A549 (cell line): ENCODE data around the gene MARCHF7. TPM values are rescaled to one million over a fixed set of nuclear protein-coding genes. Genes with fewer than 3 reads are reported as not detected.

Experiments used
- ATAC-seq, 2 experiments: fragments of 200-7000 bp in 1 of 2; fragments of >200 bp in 1 of 2; cut with Nextera tagmentation in 1 of 2; cut with Tn5 transposase in 1 of 2; 3 replicates each; pipeline versions ENCODE4 v1.8.0 to v1.9.1; 2018 to 2020; ENCODE audit warnings: mild to moderate bottlenecking in 1 of 2, moderate library complexity in 1 of 2
- CTCF ChIA-PET: fragments of 300-600 bp; sonication (Branson Sonifier 250); formaldehyde crosslinking; extraction: SDS; loops from one replicate; lab custom pipeline; 2021; ENCODE audit warnings: antibody characterized with exemption, inconsistent platforms; lab: Yijun Ruan, JAX
- POLR2A ChIA-PET: fragments of 350-600 bp; formaldehyde crosslinking; extraction: SDS; loops from one replicate; lab custom pipeline; 2021; ENCODE audit warnings: antibody characterized with exemption, inconsistent platforms; lab: Yijun Ruan, JAX
- DNase-seq, 2 experiments: peaks; one replicate each; pipeline versions ENCODE4 v3.0.0 to v3.0.0-alpha.2; 2011 to 2016; ENCODE audit warnings: low read depth in 1 of 2, low spot score in 1 of 2
- FAIRE-seq: peaks from 2 replicates; lab custom pipeline; 2011; peaks lifted over from hg19 to GRCh38; lab: Jason Lieb, UNC
- H3K27ac ChIP-seq, 2 experiments: fragments of >200 bp; sonication (Bioruptor Twin); formaldehyde crosslinking; 3 replicates each; pipeline ENCODE4 v1.5.1; 2016 to 2017
- H3K4me1 ChIP-seq: fragments of >200 bp; sonication (Bioruptor Twin); formaldehyde crosslinking; 3 replicates; pipeline ENCODE4 v1.6.1; 2016
- H3K4me2 ChIP-seq: fragments of >200 bp; sonication (Bioruptor Twin); formaldehyde crosslinking; 3 replicates; pipeline ENCODE4 v1.6.1; 2016
- H3K4me3 ChIP-seq: fragments of >200 bp; sonication (Bioruptor Twin); formaldehyde crosslinking; 3 replicates; pipeline ENCODE4 v1.5.1; 2016
- H3K9me3 ChIP-seq: fragments of >200 bp; sonication (Bioruptor Twin); formaldehyde crosslinking; 3 replicates; pipeline ENCODE4 v1.6.1; 2016
- ATOH8 ChIP-seq: fragments of 250-450 bp; sonication (Bioruptor Pico); IDR thresholded peaks from 2 replicates; pipeline ENCODE4 v1.5.0; 2020; ENCODE audit warnings: low read depth, mild to moderate bottlenecking, moderate library complexity
- CBX8 ChIP-seq: fragments of 200-600 bp; sonication (generic); IDR thresholded peaks from 2 replicates; pipeline ENCODE4 v1.6.1; 2016
- EHMT2 ChIP-seq: fragments of 200-600 bp; sonication (generic); IDR thresholded peaks from 2 replicates; pipeline ENCODE4 v1.6.1; 2016; ENCODE audit warnings: antibody characterized with exemption, low read depth, mild to moderate bottlenecking, moderate library complexity
- ELK1 ChIP-seq: fragments of 150-350 bp; IDR thresholded peaks from 2 replicates; pipeline ENCODE4 v1.6.1; 2014; ENCODE audit warnings: low read depth, mild to moderate bottlenecking, low read length
- FOSB ChIP-seq: fragments of 250-450 bp; sonication (Bioruptor Pico); IDR thresholded peaks from 2 replicates; pipeline ENCODE4 v1.5.0; 2020; ENCODE audit warnings: mild to moderate bottlenecking, moderate library complexity
- FOSL2 ChIP-seq, 2 experiments: fragments of 450-650 bp in 1 of 2; fragments of >200 bp in 1 of 2; sonication (Bioruptor Twin) in 1 of 2; formaldehyde crosslinking; IDR thresholded peaks; 2 replicates each; pipeline versions ENCODE4 v1.5.0 to v1.6.1; 2016 to 2020; ENCODE audit warnings: mild to moderate bottlenecking in 1 of 2, moderate library complexity in 1 of 2
- FOXS1 ChIP-seq: fragments of 250-450 bp; sonication (Bioruptor Pico); IDR thresholded peaks from 2 replicates; pipeline ENCODE4 v1.5.0; 2020; ENCODE audit warnings: mild to moderate bottlenecking, moderate library complexity
- GATA3 ChIP-seq: IDR thresholded peaks from 2 replicates; pipeline ENCODE4 v1.6.1; 2012; ENCODE audit warnings: borderline replicate concordance
- HES2 ChIP-seq: fragments of >200 bp; sonication (Bioruptor Twin); formaldehyde crosslinking; IDR thresholded peaks from 2 replicates; pipeline ENCODE4 v1.6.1; 2016
- HEYL ChIP-seq: fragments of 250-450 bp; sonication (Bioruptor Pico); IDR thresholded peaks from 2 replicates; pipeline ENCODE4 v1.8.0; 2021; ENCODE audit warnings: mild to moderate bottlenecking, moderate library complexity
- HOXB13 ChIP-seq: fragments of 250-450 bp; sonication (Bioruptor Pico); IDR thresholded peaks from 2 replicates; pipeline ENCODE4 v1.5.0; 2020; ENCODE audit warnings: low read depth, mild to moderate bottlenecking, moderate library complexity
- HOXB5 ChIP-seq: fragments of 250-450 bp; sonication (Bioruptor Pico); IDR thresholded peaks from 2 replicates; pipeline ENCODE4 v1.5.0; 2020; ENCODE audit warnings: mild to moderate bottlenecking, moderate library complexity
- JUNB ChIP-seq: fragments of >200 bp; sonication (Bioruptor Twin); formaldehyde crosslinking; IDR thresholded peaks from 2 replicates; pipeline ENCODE4 v1.6.1; 2016
- KDM5A ChIP-seq: fragments of 200-600 bp; sonication (generic); IDR thresholded peaks from 2 replicates; pipeline ENCODE4 v1.6.1; 2016; ENCODE audit warnings: antibody characterized with exemption, mild to moderate bottlenecking
- MAFK ChIP-seq: fragments of 450-650 bp; IDR thresholded peaks from 2 replicates; pipeline ENCODE4 v1.6.1; 2014; ENCODE audit not compliant: partially characterized antibody
- NFE2L2 ChIP-seq: fragments of 150-350 bp; conservative IDR thresholded peaks from 2 replicates; pipeline ENCODE4 v1.6.1; 2014; ENCODE audit warnings: low read length
- NPAS2 ChIP-seq: fragments of 250-450 bp; sonication (Bioruptor Pico); IDR thresholded peaks from 2 replicates; pipeline ENCODE4 v1.8.0; 2022; ENCODE audit warnings: mild to moderate bottlenecking, moderate library complexity, borderline replicate concordance
- NR3C1 ChIP-seq: fragments of >200 bp; sonication (Bioruptor Twin); formaldehyde crosslinking; IDR thresholded peaks from 3 replicates; pipeline ENCODE4 v1.6.1; 2017
- POLR2AphosphoS2 ChIP-seq: conservative IDR thresholded peaks from 2 replicates; pipeline ENCODE4 v1.6.1; 2012; ENCODE audit warnings: low read length, improper control_type of control experiment, inconsistent platforms
- RCOR1 ChIP-seq: fragments of 150-350 bp; IDR thresholded peaks from 2 replicates; pipeline ENCODE4 v1.6.1; 2014; ENCODE audit warnings: antibody characterized with exemption, low read length, low read depth
- RFX5 ChIP-seq: fragments of 450-650 bp; IDR thresholded peaks from 2 replicates; pipeline ENCODE4 v1.7.1; 2014; ENCODE audit warnings: antibody characterized with exemption, mild to moderate bottlenecking, moderate library complexity
- RNF2 ChIP-seq: fragments of 200-600 bp; sonication (generic); IDR thresholded peaks from 2 replicates; pipeline ENCODE4 v1.6.1; 2016; ENCODE audit warnings: low read depth, mild to moderate bottlenecking, antibody characterized with exemption, moderate library complexity, borderline replicate concordance
- SMC3 ChIP-seq: fragments of >200 bp; sonication (Bioruptor Twin); formaldehyde crosslinking; IDR thresholded peaks from 3 replicates; pipeline ENCODE4 v1.6.1; 2018; ENCODE audit warnings: inconsistent platforms
- TP53 ChIP-seq: fragments of 250-450 bp; sonication (Bioruptor Pico); IDR thresholded peaks from 2 replicates; pipeline ENCODE4 v1.5.0; 2021; ENCODE audit warnings: mild to moderate bottlenecking, moderate library complexity
- ZSCAN20 ChIP-seq: fragments of 250-450 bp; sonication (Bioruptor Pico); IDR thresholded peaks from 2 replicates; pipeline ENCODE4 v1.8.0; 2022; ENCODE audit warnings: mild to moderate bottlenecking, moderate library complexity
- WGBS: methylation state at CpG from one replicate; pipeline ENCODE4 v1.1.6; 2017; ENCODE audit errors: missing lambda C conversion rate; 5-methylcytosine and 5-hydroxymethylcytosine counted together
- polyA plus RNA-seq, 4 experiments: library from polyadenylated mRNA; depleted of rRNA in 3 of 4; stranded (reverse); fragments of >200 nt; fragmentation: RNase III in 1 of 4; extraction: RNeasy Plus Mini Kit Qiagen cat#74134 plus additional on column Dnase treatment in 1 of 4; gene quantifications; 2 replicates in 3 of 4; 3 replicates in 1 of 4; pipeline ENCODE4 v1.2.3, GENCODE V29; 2011 to 2017
- TF ChIP-seq, protein P1 (sequence below): IDR thresholded peaks from 2 replicates; pipeline ENCODE4 v1.6.1; 2012; ENCODE audit warnings: low read depth, borderline replicate concordance
- TF ChIP-seq, protein P2 (sequence below): IDR thresholded peaks from 2 replicates; pipeline ENCODE4 v1.6.1; 2012
- TF ChIP-seq, protein P3 (sequence below): IDR thresholded peaks from 2 replicates; pipeline ENCODE4 v1.6.1; 2012

The MARCHF7 gene
- polyA plus RNA-seq, 2 of the 4 experiments (the other 2 are of a cell fraction) = 64.3 to 66.4 TPM

GRCh38 chr2:159750873-159751272 is 38.6 kb downstream of the MARCHF7 start:
- ATAC-seq = no peak
- WGBS = 96% methylated on average over 1 of the region's 1 CpG

DNA sequence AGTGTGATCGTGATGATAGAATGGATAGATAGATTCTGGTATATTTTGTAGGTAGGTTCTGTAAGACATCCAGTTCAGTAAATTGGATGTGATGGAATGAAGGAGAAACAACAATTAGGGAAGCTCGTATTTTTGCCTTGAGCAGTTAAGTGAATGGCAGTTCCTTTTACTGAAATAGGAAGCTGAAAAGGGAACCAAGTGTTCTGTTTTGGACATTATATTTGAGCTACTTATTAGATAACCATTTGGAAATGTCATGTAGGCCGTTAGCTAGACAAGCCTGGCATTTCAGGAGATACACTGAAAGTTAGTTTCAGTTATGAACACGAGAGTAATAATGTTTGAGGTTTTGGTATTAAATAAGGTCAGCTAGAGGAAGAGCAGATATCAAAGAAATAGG is 41.5 kb downstream of the MARCHF7 start:
- DNase-seq = no peak
- H3K4me1 ChIP-seq = peaks cover 12% of the 10 kb centered on the region; the same call in 2 of the 3 replicates
- ATAC-seq = no peak
- no peak overlapping the region for H3K27ac ChIP-seq
- ChIA-PET CTCF (interaction anchor here (1.1 to 1.3 kb wide), 2 partner anchors 16 to 186 kb away, joined by 3 to 4 read pairs; no protein-coding TSS in a partner anchor), POLR2A (no interaction called here)
- no peak for FAIRE-seq
- H3K4me2 ChIP-seq = no peak overlapping the region
- H3K4me3 ChIP-seq = no peak overlapping the region
- no peaks in the 10 kb centered on the region for H3K9me3 ChIP-seq
- 95% methylated on average over 4 of the region's 4 CpGs for WGBS
- TF ChIP-seq KDM5A (no peak), RFX5 (no peak), GATA3 (no peak), CBX8 (no peak), ZSCAN20 (CRISPR knock-in tag) (no peak), NFE2L2 (no peak), RCOR1 (no peak), ELK1 (no peak), NR3C1 (no peak), MAFK (no peak), EHMT2 (no peak), FOXS1 (CRISPR knock-in tag) (no peak), HES2 (no peak), JUNB (no peak), ATOH8 (CRISPR knock-in tag) (no peak), HOXB13 (CRISPR knock-in tag) (no peak)

More at GRCh38 chr2:159750873-159751272, 38.6 kb downstream of the MARCHF7 start:
- H3K9me3 ChIP-seq = no peaks in the 10 kb centered on the region
- CTCF ChIA-PET = no interaction called here
- no peak overlapping the region for H3K4me3 ChIP-seq
- no peak for FAIRE-seq
- no peak overlapping the region for H3K27ac ChIP-seq
- no peaks in the 10 kb centered on the region for H3K4me1 ChIP-seq
- no peak for DNase-seq
- no peak overlapping the region for H3K4me2 ChIP-seq
- TF ChIP-seq HEYL (CRISPR knock-in tag) (no peak), SMC3 (no peak), FOSB (no peak), EHMT2 (no peak), POLR2AphosphoS2 (no peak), NPAS2 (no peak), HOXB5 (CRISPR knock-in tag) (no peak), FOSL2 (IDR thresholded peaks at IDR 0.05) (no peak), FOSL2 (CRISPR knock-in tag; IDR thresholded peaks at IDR 0.05) (no peak), JUNB (no peak), KDM5A (no peak), TP53 (CRISPR knock-in tag) (no peak), RNF2 (no peak), NR3C1 (no peak)
- TF ChIP-seq, protein P1, sequence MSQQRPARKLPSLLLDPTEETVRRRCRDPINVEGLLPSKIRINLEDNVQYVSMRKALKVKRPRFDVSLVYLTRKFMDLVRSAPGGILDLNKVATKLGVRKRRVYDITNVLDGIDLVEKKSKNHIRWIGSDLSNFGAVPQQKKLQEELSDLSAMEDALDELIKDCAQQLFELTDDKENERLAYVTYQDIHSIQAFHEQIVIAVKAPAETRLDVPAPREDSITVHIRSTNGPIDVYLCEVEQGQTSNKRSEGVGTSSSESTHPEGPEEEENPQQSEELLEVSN = no peak
- TF ChIP-seq, protein P2, sequence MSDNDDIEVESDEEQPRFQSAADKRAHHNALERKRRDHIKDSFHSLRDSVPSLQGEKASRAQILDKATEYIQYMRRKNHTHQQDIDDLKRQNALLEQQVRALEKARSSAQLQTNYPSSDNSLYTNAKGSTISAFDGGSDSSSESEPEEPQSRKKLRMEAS = no peak
- TF ChIP-seq, protein P3, sequence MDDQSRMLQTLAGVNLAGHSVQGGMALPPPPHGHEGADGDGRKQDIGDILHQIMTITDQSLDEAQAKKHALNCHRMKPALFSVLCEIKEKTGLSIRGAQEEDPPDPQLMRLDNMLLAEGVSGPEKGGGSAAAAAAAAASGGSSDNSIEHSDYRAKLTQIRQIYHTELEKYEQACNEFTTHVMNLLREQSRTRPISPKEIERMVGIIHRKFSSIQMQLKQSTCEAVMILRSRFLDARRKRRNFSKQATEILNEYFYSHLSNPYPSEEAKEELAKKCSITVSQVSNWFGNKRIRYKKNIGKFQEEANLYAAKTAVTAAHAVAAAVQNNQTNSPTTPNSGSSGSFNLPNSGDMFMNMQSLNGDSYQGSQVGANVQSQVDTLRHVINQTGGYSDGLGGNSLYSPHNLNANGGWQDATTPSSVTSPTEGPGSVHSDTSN = no peak
- POLR2A ChIA-PET = no interaction called here
